CD4-positive, alpha-beta T cell (primary cell): ENCODE data around the gene ERBIN. TPM values are rescaled to one million over a fixed set of nuclear protein-coding genes. Genes with fewer than 3 reads are reported as not detected.

Source experiments
- ATAC-seq: fragments of 200-7000 bp; cut with Tn5 transposase; one replicate; pipeline ENCODE4 v1.10.0; 2022; ENCODE audit warnings: mild to moderate bottlenecking; ENCODE audit not compliant: poor library complexity
- CTCF ChIA-PET: fragments of 350-600 bp; sonication (Branson Sonifier 250); formaldehyde crosslinking; loops from one replicate; lab custom pipeline; 2021; ENCODE audit warnings: antibody characterized with exemption, inconsistent platforms; lab: Charles Lee
- POLR2A ChIA-PET: fragments of 350-600 bp; sonication (Branson Sonifier 250); formaldehyde crosslinking; loops from one replicate; lab custom pipeline; 2021; ENCODE audit warnings: antibody characterized with exemption, inconsistent platforms; lab: Charles Lee
- DNase-seq, 14 experiments: peaks; one replicate each; pipeline ENCODE4 v3.0.0-alpha.2; 2013 to 2020; ENCODE audit warnings: mixed read lengths in 2 of 14
- H3K27ac ChIP-seq, 2 donors: one replicate each; pipeline versions ENCODE4 v1.5.1 to v1.7.0; 2013; ENCODE audit warnings: low read length in 2 of 2, low read depth in 1 of 2, mild to moderate bottlenecking in 1 of 2
- H3K27me3 ChIP-seq, 2 experiments: 1 replicate in 1 of 2; 2 replicates in 1 of 2; pipeline versions ENCODE4 v1.6.1 to v1.7.0; 2013; ENCODE audit warnings: low read length in 2 of 2, control low read depth in 1 of 2, mild to moderate bottlenecking in 1 of 2, moderate library complexity in 1 of 2; ENCODE audit not compliant: insufficient read depth in 2 of 2, control insufficient read depth in 1 of 2
- H3K36me3 ChIP-seq: one replicate; pipeline ENCODE4 v1.6.1; 2013; ENCODE audit warnings: low read length, control low read depth; ENCODE audit not compliant: insufficient read depth
- H3K4me1 ChIP-seq: one replicate; pipeline ENCODE4 v1.6.1; 2013; ENCODE audit warnings: low read length, control low read depth; ENCODE audit not compliant: insufficient read depth
- H3K4me3 ChIP-seq: one replicate; pipeline ENCODE4 v1.5.1; 2013; ENCODE audit warnings: mild to moderate bottlenecking, low read length, moderate library complexity
- H3K9me3 ChIP-seq, 2 experiments: 1 replicate in 1 of 2; 2 replicates in 1 of 2; pipeline versions ENCODE4 v1.6.1 to v1.7.0; 2013; ENCODE audit warnings: low read length in 2 of 2, mild to moderate bottlenecking in 2 of 2, control low read depth in 1 of 2, moderate library complexity in 1 of 2; ENCODE audit not compliant: control insufficient read depth in 1 of 2, insufficient read depth in 1 of 2
- H3K27ac Mint-ChIP-seq: one replicate; pipeline ENCODE4 v1.8.0; 2020; ENCODE audit warnings: mixed read lengths
- H3K27me3 Mint-ChIP-seq: one replicate; pipeline ENCODE4 v1.8.0; 2021; ENCODE audit warnings: mixed read lengths
- H3K36me3 Mint-ChIP-seq: one replicate; pipeline ENCODE4 v1.8.0; 2021; ENCODE audit warnings: low read depth, mixed read lengths
- H3K4me1 Mint-ChIP-seq: one replicate; pipeline ENCODE4 v1.8.0; 2021; ENCODE audit warnings: low read depth, mixed read lengths
- H3K4me3 Mint-ChIP-seq: one replicate; pipeline ENCODE4 v1.8.0; 2020; ENCODE audit warnings: mild to moderate bottlenecking, mixed read lengths
- H3K9me3 Mint-ChIP-seq: one replicate; pipeline ENCODE4 v1.8.0; 2020; ENCODE audit warnings: mixed read lengths
- CTCF ChIP-seq: fragments of 200-600 bp; IDR thresholded peaks from one replicate; pipeline ENCODE4 v1.8.0; 2022; ENCODE audit warnings: antibody characterized with exemption, mild to moderate bottlenecking
- intact Hi-C, 2 experiments: fragments of 100-400 bp; cut with DNase I in 1 of 2; cut with micrococcal nuclease in 1 of 2; formaldehyde crosslinking; loops; one replicate each; pipeline versions ENCODE4 v1.15.1 to v1.9.0; 2023 to 2025; cut with DNase I, micrococcal nuclease
- total RNA-seq, 174 experiments: library from RNA in 2 of 174; stranded (reverse) in 2 of 174; gene quantifications; one replicate each; pipeline ENCODE4 v1.2.3 and lab custom pipeline; 2021 to 2026

The ERBIN gene
- total RNA-seq, 2 experiments from 2014 or later = 94.7 to 96.9 TPM

- intact Hi-C loops = no loop called here
- H3K9me3 ChIP-seq = no peaks in the 10 kb centered on the region
- no peaks in the 10 kb centered on the region for H3K27me3 ChIP-seq
- DNase-seq (no peak), ATAC-seq (no peak)
- Mint-ChIP-seq H3K27me3 (no peaks in the 10 kb centered on the region), H3K36me3 (no peaks in the 10 kb centered on the region), H3K4me1 (no peaks in the 10 kb centered on the region), H3K9me3 (peaks cover 4% of the 10 kb centered on the region), H3K4me3 (no peak overlapping the region), H3K27ac (no peak overlapping the region)
- no peak overlapping the region for H3K4me3 ChIP-seq
- no peaks in the 10 kb centered on the region for H3K4me1 ChIP-seq
- no peaks in the 10 kb centered on the region for H3K36me3 ChIP-seq
- TF ChIP-seq CTCF = no peak
- CTCF ChIA-PET = no interaction called here
- H3K27ac ChIP-seq = no peak overlapping the region
- POLR2A ChIA-PET = no interaction called here
These were observed 45.8 kb upstream of the ERBIN start for GRCh38 chr5:65880496-65881072.

- Histone ChIP-seq H3K27ac (no peak overlapping the region), H3K27me3 (no peaks in the 10 kb centered on the region), H3K4me3 (no peak overlapping the region), H3K4me1 (no peaks in the 10 kb centered on the region), H3K36me3 (no peaks in the 10 kb centered on the region), H3K9me3 (no peaks in the 10 kb centered on the region)
- no peak for TF ChIP-seq CTCF
- H3K36me3 Mint-ChIP-seq = no peaks in the 10 kb centered on the region
- no peak for DNase-seq
- POLR2A ChIA-PET = no interaction called here
- no peaks in the 10 kb centered on the region for H3K27me3 Mint-ChIP-seq
- CTCF ChIA-PET = no interaction called here
- no peak overlapping the region for H3K27ac Mint-ChIP-seq
- peaks cover 4% of the 10 kb centered on the region for H3K9me3 Mint-ChIP-seq
- no peaks in the 10 kb centered on the region for H3K4me1 Mint-ChIP-seq
- ATAC-seq = no peak
- H3K4me3 Mint-ChIP-seq = no peak overlapping the region
- intact Hi-C loops = no loop called here
These were observed 44.1 kb upstream of the ERBIN start for GRCh38 chr5:65882278-65882677.

GRCh38 chr5:65883461-65883860 is 42.9 kb upstream of the ERBIN start:
- ATAC-seq (no peak), DNase-seq (no peak)
- Histone ChIP-seq H3K36me3 (no peaks in the 10 kb centered on the region), H3K9me3 (no peaks in the 10 kb centered on the region), H3K4me1 (no peaks in the 10 kb centered on the region), H3K27me3 (no peaks in the 10 kb centered on the region), H3K27ac (no peak overlapping the region), H3K4me3 (no peak overlapping the region)
- no peaks in the 10 kb centered on the region for H3K27me3 Mint-ChIP-seq
- intact Hi-C loops = no loop called here
- H3K36me3 Mint-ChIP-seq = no peaks in the 10 kb centered on the region
- peaks cover 1% of the 10 kb centered on the region for H3K9me3 Mint-ChIP-seq
- ChIA-PET POLR2A (no interaction called here), CTCF (no interaction called here)
- no peak for TF ChIP-seq CTCF
- no peaks in the 10 kb centered on the region for H3K4me1 Mint-ChIP-seq
- H3K4me3 Mint-ChIP-seq = no peak overlapping the region
- H3K27ac Mint-ChIP-seq = no peak overlapping the region
